ENCODE data around the gene SMURF2. TPM values are rescaled to one million over a fixed set of nuclear protein-coding genes. Genes with fewer than 3 reads are reported as not detected.

The SMURF2 gene
- total RNA-seq, 1 experiment from 2014 or later, result 35.3 TPM

DNA sequence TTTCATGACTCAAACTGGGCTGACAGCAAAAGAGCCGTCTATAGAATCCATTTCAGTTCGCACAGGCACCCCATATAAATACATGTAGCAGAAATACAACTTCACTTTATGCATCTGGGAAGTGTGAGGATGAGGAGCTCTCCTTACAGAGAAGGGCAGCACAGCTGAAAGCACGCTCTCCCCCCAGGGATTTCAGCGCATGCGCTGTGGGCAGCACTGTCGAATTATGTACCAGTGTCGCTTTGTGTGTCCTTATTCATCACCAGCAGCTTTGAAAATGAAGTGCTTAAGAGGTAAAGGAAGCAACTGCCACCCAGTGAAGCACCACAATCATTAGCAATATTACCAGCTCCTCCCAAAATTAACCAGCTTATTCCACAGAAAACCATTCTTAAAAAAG lies 115.4 kb downstream of the SMURF2 start:
- peaks cover 0 to 33% (median 14%) of the 10 kb centered on the region in 3 experiments; a peak in 5 of 7 replicates for H3K36me3 Mint-ChIP-seq (ENCODE audit: insufficient read depth in 1 of 3, low read depth in 3 of 3)
- Histone ChIP-seq H3K14ac (ENCODE audit: insufficient read depth, low read length) (no peak overlapping the region), H3K27me3 (ENCODE audit: insufficient read depth, low read length) (no peaks in the 10 kb centered on the region), H3K9ac (ENCODE audit: extremely low read depth, insufficient read length, low read length) (no peak overlapping the region), H3K23me2 (ENCODE audit: insufficient read length, low read depth, low read length, poor library complexity, severe bottlenecking) (no peaks in the 10 kb centered on the region), H3T11ph (ENCODE audit: low read length) (no peak overlapping the region), H3K18ac (ENCODE audit: insufficient read length, low read depth, low read length) (no peak overlapping the region), H4K8ac (replicated peaks; ENCODE audit: insufficient read length, low read depth, low read length) (no peak overlapping the region), H2AFZ (ENCODE audit: low read length) (no peak overlapping the region), H3K4me1 (ENCODE audit: insufficient read depth, low read length) (no peaks in the 10 kb centered on the region), H2BK20ac (ENCODE audit: low read depth, low read length, poor library complexity, severe bottlenecking) (no peak overlapping the region), H3K79me1 (ENCODE audit: insufficient read depth, low read depth, low read length, poor library complexity, severe bottlenecking) (no peaks in the 10 kb centered on the region), H2BK12ac (ENCODE audit: insufficient read length, low read depth, low read length) (no peak overlapping the region), H3K23ac (ENCODE audit: insufficient read length, low read depth, low read length) (no peak overlapping the region), H3K79me2 (ENCODE audit: insufficient read depth, low read length) (no peaks in the 10 kb centered on the region), H3K56ac (ENCODE audit: insufficient read length, low read depth, low read length) (no peak overlapping the region), H3K9me3 (ENCODE audit: control insufficient read depth, low read depth, low read length) (no peaks in the 10 kb centered on the region), H4K5ac (ENCODE audit: insufficient read length, low read depth, low read length) (no peak overlapping the region), H2BK120ac (ENCODE audit: low read depth, low read length, poor library complexity, severe bottlenecking) (no peak overlapping the region), H4K20me1 (ENCODE audit: control insufficient read depth, insufficient read depth, insufficient read length) (no peaks in the 10 kb centered on the region), H3K4me2 (ENCODE audit: insufficient read depth, insufficient read length, low read length) (no peak overlapping the region), H3K27ac (ENCODE audit: insufficient read length, low read depth, low read length) (no peak overlapping the region), H2AK5ac (ENCODE audit: insufficient read length, low read length) (no peak overlapping the region), H4K91ac (ENCODE audit: insufficient read length, low read depth, low read length) (no peak overlapping the region), H3K4ac (ENCODE audit: low read depth, low read length) (no peak overlapping the region), H2BK15ac (ENCODE audit: low read depth, low read length) (no peak overlapping the region), H2BK5ac (ENCODE audit: insufficient read length, low read length) (no peak overlapping the region)
- no CpG with 5 or more reads among the region's 7 CpGs for WGBS (ENCODE audit: extremely low coverage, insufficient read length, low lambda C conversion rate)
- H3K27me3 Mint-ChIP-seq (ENCODE audit: low read depth), result no peaks in the 10 kb centered on the region
- TF ChIP-seq, protein P1, sequence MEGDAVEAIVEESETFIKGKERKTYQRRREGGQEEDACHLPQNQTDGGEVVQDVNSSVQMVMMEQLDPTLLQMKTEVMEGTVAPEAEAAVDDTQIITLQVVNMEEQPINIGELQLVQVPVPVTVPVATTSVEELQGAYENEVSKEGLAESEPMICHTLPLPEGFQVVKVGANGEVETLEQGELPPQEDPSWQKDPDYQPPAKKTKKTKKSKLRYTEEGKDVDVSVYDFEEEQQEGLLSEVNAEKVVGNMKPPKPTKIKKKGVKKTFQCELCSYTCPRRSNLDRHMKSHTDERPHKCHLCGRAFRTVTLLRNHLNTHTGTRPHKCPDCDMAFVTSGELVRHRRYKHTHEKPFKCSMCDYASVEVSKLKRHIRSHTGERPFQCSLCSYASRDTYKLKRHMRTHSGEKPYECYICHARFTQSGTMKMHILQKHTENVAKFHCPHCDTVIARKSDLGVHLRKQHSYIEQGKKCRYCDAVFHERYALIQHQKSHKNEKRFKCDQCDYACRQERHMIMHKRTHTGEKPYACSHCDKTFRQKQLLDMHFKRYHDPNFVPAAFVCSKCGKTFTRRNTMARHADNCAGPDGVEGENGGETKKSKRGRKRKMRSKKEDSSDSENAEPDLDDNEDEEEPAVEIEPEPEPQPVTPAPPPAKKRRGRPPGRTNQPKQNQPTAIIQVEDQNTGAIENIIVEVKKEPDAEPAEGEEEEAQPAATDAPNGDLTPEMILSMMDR (conservative IDR thresholded peaks at IDR 0.05), result no peak
- H3K4me1 Mint-ChIP-seq, result peaks cover 9 to 16% of the 10 kb centered on the region in 2 experiments
- H3K9me3 Mint-ChIP-seq, result no peaks in the 10 kb centered on the region
- H3K4me3 Mint-ChIP-seq, result no peak overlapping the region
- H3K27ac Mint-ChIP-seq, result 0 out of 7 replicates have a peak overlapping the region, but pooled peaks of 1 of the 3 experiments have one; percentile 84
- DNase-seq, result no peak
